ENCODE measurements around the gene FLRT3.

The FLRT3 gene

DNA sequence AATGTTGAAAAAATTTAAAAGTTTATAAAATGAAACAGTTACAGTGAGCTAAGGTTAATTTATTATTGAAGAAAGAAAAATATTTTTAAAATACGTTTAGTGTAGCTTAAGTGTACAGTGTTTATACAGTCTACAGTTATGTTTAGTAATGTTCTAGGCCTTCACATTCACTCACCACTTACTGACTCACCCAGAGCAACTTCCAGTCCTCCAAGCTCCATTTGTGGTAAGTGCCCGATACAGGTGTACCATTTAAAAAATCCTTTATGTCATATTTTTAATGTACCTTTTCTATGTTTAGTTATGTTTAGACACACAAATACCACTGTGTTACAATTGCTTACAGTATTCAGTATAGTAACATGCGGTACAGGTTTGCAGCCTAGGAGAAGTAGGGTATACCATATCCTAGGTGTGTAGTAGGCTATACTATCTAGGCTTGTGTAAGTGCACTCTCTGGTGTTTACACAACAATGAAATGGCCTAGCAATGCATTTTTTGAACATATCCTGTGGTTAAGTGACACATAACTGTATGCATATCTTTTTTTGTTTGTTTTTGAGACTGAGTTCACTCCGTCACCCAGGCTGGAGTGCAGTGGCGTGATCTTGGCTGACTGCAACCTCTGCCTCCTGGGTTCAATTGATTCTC lies 26.3 kb downstream of the FLRT3 start:
- in situ Hi-C loops (cut with HindIII; ENCODE audit: low sequenced_read_pairs): no loop called here
- DNase-seq (ENCODE audit: low read depth): no peak
- no peak overlapping the region for H3K4me3 ChIP-seq (ENCODE audit: low read depth, low read length)
- TF ChIP-seq CTCF (IDR thresholded peaks at IDR 0.05; ENCODE audit: low read depth, low read length, missing control alignments): no peak

DNA sequence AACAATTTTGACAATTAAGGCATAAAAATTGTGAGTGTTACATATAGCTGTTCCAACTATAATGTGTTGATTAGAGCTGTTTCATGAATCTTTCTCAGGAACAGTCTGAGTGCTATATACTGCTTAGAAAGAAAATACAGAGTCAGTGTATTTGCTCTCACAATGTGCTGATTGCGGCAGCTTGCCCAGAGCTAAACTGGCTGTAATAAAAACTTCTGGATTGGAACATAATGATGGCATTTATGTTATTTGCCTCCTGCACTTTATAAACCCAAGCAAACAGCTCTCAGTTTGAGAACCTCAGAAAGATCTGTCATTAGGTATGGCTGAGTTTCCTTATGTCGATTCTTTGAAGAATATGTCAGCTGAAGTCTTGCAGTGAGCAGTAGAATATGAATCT lies 29.5 kb downstream of the FLRT3 start:
- TF ChIP-seq CTCF (IDR thresholded peaks at IDR 0.05; ENCODE audit: low read depth, low read length, missing control alignments): no peak
- in situ Hi-C loops (cut with HindIII; ENCODE audit: low sequenced_read_pairs): no loop called here
- H3K4me3 ChIP-seq (ENCODE audit: low read depth, low read length): no peak overlapping the region
- DNase-seq (ENCODE audit: low read depth): no peak

- no peak for TF ChIP-seq CTCF (IDR thresholded peaks at IDR 0.05; ENCODE audit: low read depth, low read length, missing control alignments)
- in situ Hi-C loops (cut with HindIII; ENCODE audit: low sequenced_read_pairs): no loop called here
- no peak for DNase-seq (ENCODE audit: low read depth)
- no peak overlapping the region for H3K4me3 ChIP-seq (ENCODE audit: low read depth, low read length)
These were observed 32.9 kb downstream of the FLRT3 start for GRCh38 chr20:14304472-14304871.

GRCh38 chr20:14303651-14304050 lies 33.8 kb downstream of the FLRT3 start:
- TF ChIP-seq CTCF (IDR thresholded peaks at IDR 0.05; ENCODE audit: low read depth, low read length, missing control alignments): no peak
- no peak for DNase-seq (ENCODE audit: low read depth)
- H3K4me3 ChIP-seq (ENCODE audit: low read depth, low read length): no peak overlapping the region
- in situ Hi-C loops (cut with HindIII; ENCODE audit: low sequenced_read_pairs): no loop called here

DNA sequence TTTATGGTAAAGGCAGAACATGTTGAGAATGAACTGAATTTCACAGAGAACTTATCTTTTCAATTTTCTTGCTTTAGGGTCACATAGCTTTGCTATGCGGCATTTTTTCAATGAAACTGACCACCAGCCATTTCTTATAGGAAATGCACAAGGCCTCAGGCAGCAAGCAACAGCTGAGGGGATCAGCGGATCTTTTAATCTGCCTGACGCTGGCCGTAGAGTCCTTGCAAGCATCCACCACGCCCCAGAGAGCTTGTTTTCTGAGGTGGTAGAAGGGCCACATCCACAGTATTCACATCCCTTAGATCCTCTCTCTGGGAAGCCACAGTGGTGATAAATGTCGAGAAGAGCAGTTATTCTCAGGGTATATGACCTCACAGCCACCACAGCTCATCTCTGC lies 34.3 kb downstream of the FLRT3 start:
- no peak for TF ChIP-seq CTCF (IDR thresholded peaks at IDR 0.05; ENCODE audit: low read depth, low read length, missing control alignments)
- no peak overlapping the region for H3K4me3 ChIP-seq (ENCODE audit: low read depth, low read length)
- DNase-seq (ENCODE audit: low read depth): no peak
- in situ Hi-C loops (cut with HindIII; ENCODE audit: low sequenced_read_pairs): no loop called here

GRCh38 chr20:14299831-14300230 lies 37.6 kb downstream of the FLRT3 start:
- H3K4me3 ChIP-seq (ENCODE audit: low read depth, low read length): no peak overlapping the region
- TF ChIP-seq CTCF (IDR thresholded peaks at IDR 0.05; ENCODE audit: low read depth, low read length, missing control alignments): no peak
- in situ Hi-C loops (cut with HindIII; ENCODE audit: low sequenced_read_pairs): no loop called here
- DNase-seq (ENCODE audit: low read depth): no peak
